Omental fat pad (tissue), 4 donors: ENCODE measurements around the gene PLVAP. TPM values are rescaled to one million over a fixed set of nuclear protein-coding genes. Genes with fewer than 3 reads are reported as not detected.
A peak's percentile ranks its signal among the peaks of the same experiment; 100 is the strongest.

Experiments used
- ATAC-seq: fragments of 150-250 bp; one replicate; pipeline ENCODE4 v1.9.1; 2016; ENCODE audit warnings: mild to moderate bottlenecking, moderate library complexity; ENCODE audit not compliant: low FRiP score
- DNase-seq: peaks from one replicate; pipeline ENCODE4 v3.0.0-alpha.2; 2019; ENCODE audit warnings: low spot score
- CTCF ChIP-seq, 3 donors: fragments of 450-650 bp; IDR thresholded peaks; one replicate each; pipeline ENCODE4 v1.5.1; 2016 to 2017; ENCODE audit warnings: antibody characterized with exemption in 3 of 3, mild to moderate bottlenecking in 3 of 3, moderate library complexity in 2 of 3
- total RNA-seq, 4 donors: library from RNA; depleted of rRNA; stranded (reverse); fragments of >200 nt; gene quantifications; one replicate each; pipeline ENCODE4 v1.1.0, GENCODE V29; 2016

The PLVAP gene
- total RNA-seq, 4 donors from 2014 or later = 39.7 to 139 (median 114) TPM

GRCh38 chr19:17346109-17346671 is 31.0 kb downstream of the PLVAP start:
- DNase-seq = peak; percentile 78
- TF ChIP-seq CTCF (IDR thresholded peaks at IDR 0.05) = peak in 2 of 3 donors; percentile 48 to 86
- peak; percentile 63 for ATAC-seq

DNA sequence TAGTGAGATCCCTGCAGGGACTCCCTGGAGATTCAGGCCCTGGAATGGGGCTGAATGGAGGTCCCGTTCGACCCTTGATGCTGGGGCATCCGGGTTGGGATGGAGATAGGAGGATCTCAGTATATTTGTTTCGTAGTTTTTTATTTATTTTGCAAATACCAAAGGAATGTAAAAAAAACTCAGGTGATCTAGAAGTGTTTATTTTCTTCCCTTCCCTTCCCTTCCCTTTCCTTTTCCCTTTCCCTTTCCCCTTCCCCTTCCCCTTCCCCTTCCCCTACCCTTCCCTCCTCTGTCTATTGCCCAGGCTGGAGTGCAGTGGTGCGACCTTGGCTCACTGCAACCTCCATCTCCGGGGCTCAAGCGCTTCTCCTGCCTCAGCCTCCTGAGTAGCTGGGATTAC is 35.3 kb downstream of the PLVAP start:
- ATAC-seq (no peak), DNase-seq (no peak)
- no peak for TF ChIP-seq CTCF (IDR thresholded peaks at IDR 0.05)

GRCh38 chr19:17341386-17341785 is 35.8 kb downstream of the PLVAP start:
- ATAC-seq (no peak), DNase-seq (no peak)
- TF ChIP-seq CTCF (IDR thresholded peaks at IDR 0.05) = no peak

DNA sequence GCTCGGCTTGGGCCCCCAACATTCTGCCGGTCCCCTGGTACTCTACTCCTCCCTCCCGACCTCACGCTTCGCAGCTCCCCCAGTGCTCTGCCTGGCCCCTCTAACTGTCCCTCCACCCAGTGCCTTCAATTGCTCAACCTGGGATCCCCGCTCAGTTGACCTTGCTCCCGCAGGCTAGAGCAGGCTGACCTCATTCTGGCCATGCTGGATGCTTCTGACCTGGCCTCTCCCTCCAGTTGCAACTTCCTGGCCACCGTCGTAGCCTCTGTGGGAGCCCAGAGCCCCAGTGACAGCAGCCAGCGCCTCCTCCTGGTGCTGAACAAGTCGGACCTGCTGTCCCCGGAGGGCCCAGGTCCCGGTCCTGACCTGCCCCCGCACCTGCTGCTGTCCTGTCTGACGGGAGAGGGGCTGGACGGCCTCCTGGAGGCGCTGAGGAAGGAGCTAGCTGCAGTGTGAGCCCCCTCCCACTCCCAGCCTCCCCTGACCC is 36.2 kb downstream of the PLVAP start:
- ATAC-seq (no peak), DNase-seq (no peak)
- TF ChIP-seq CTCF (IDR thresholded peaks at IDR 0.05) = no peak

GRCh38 chr19:17340302-17340870 is 36.8 kb downstream of the PLVAP start:
- no peak for ATAC-seq
- no peak for TF ChIP-seq CTCF (IDR thresholded peaks at IDR 0.05)
- no peak for DNase-seq

DNA sequence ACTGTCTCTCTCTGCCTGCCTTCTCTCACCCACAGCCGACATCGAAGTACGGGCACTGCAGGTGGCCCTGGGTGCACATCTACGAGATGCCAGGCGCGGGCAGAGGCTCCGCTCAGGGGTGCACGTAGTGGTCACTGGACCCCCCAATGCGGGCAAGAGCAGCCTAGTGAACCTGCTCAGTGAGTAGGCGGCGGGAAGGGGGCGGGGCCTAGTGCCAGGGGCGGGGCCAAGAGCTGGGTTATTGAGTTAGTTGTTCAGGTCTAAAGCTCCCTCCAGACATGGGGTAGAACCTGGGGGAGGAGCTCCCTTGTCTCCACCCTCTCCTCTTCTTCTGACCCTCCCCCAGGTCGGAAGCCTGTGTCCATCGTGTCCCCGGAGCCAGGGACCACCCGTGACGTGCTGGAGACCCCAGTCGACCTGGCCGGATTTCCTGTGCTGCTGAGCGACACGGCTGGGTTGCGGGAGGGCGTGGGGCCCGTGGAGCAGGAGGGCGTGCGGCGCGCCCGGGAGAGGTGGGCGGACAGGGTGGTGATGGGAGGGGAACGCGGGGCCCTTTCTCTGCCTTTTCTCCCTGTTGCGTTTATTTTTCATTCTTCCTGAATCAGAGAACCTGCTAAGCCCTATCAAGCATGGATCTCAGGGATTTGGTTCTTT is 37.9 kb downstream of the PLVAP start:
- DNase-seq (no peak), ATAC-seq (no peak)
- TF ChIP-seq CTCF (IDR thresholded peaks at IDR 0.05) = no peak
